H1 (cell line): ENCODE data around the gene ALOX5. TPM values are rescaled to one million over a fixed set of nuclear protein-coding genes. Genes with fewer than 3 reads are reported as not detected.
A peak's percentile ranks its signal among the peaks of the same experiment; 100 is the strongest.

ENCODE experiments used
- CTCF ChIA-PET: fragments of 300-600 bp; sonication (Branson Sonifier 250); formaldehyde crosslinking; loops from one replicate; lab custom pipeline; 2021; ENCODE audit not compliant: partially characterized antibody; lab: Charles Lee
- POLR2A ChIA-PET: fragments of 300-600 bp; sonication (Branson Sonifier 250); formaldehyde crosslinking; loops from one replicate; lab custom pipeline; 2021; ENCODE audit warnings: inconsistent platforms; ENCODE audit not compliant: partially characterized antibody; lab: Charles Lee
- DNase-seq, 2 experiments: peaks; one replicate each; pipeline versions ENCODE4 v3.0.0 to v3.0.0-alpha.2; 2010 to 2022; ENCODE audit warnings: low spot score in 2 of 2, low read depth in 1 of 2, mixed read lengths in 1 of 2
- FAIRE-seq: peaks from 2 replicates; lab custom pipeline; 2011; peaks lifted over from hg19 to GRCh38; lab: Jason Lieb, UNC
- H2AFZ ChIP-seq: 2 replicates; pipeline ENCODE4 v1.8.1; 2012; ENCODE audit warnings: low read length, inconsistent platforms
- H2AK5ac ChIP-seq: 2 replicates; pipeline ENCODE4 v1.6.1; 2013; ENCODE audit warnings: low read depth, low read length
- H2BK120ac ChIP-seq: replicated peaks from 2 replicates; pipeline ENCODE3; 2013; ENCODE audit warnings: low read depth, low read length, inconsistent platforms
- H2BK12ac ChIP-seq: 2 replicates; pipeline ENCODE4 v1.6.1; 2013; ENCODE audit warnings: low read depth, low read length
- H2BK15ac ChIP-seq: 2 replicates; pipeline ENCODE4 v1.6.1; 2013; ENCODE audit warnings: low read length
- H2BK20ac ChIP-seq: 2 replicates; pipeline ENCODE4 v1.6.1; 2013; ENCODE audit warnings: low read length
- H2BK5ac ChIP-seq: 2 replicates; pipeline ENCODE4 v1.6.1; 2013; ENCODE audit warnings: low read depth, low read length
- H3K14ac ChIP-seq: 2 replicates; pipeline ENCODE4 v1.6.1; 2013; ENCODE audit warnings: inconsistent platforms; ENCODE audit not compliant: insufficient read length
- H3K18ac ChIP-seq: 2 replicates; pipeline ENCODE4 v1.6.1; 2013; ENCODE audit warnings: low read length; ENCODE audit errors: extremely low read depth
- H3K23ac ChIP-seq: 2 replicates; pipeline ENCODE4 v1.6.1; 2013; ENCODE audit warnings: inconsistent platforms; ENCODE audit not compliant: insufficient read length
- H3K23me2 ChIP-seq: 2 replicates; pipeline ENCODE4 v1.6.1; 2013; ENCODE audit warnings: low read depth, low read length
- H3K27ac ChIP-seq: 2 replicates; pipeline ENCODE4 v1.6.1; 2011; ENCODE audit warnings: low read depth, low read length, inconsistent platforms
- H3K27me3 ChIP-seq, 4 experiments: replicated peaks in 1 of 4; 1 replicate in 1 of 4; 2 replicates in 3 of 4; pipeline versions ENCODE4 v1.6.1 to v1.8.1; 2011 to 2013; ENCODE audit warnings: low read length in 3 of 4, mild to moderate bottlenecking in 3 of 4, inconsistent platforms in 2 of 4, mixed read lengths in 2 of 4, moderate library complexity in 1 of 4; ENCODE audit not compliant: control insufficient read depth in 3 of 4, insufficient read depth in 3 of 4; ENCODE audit errors: extremely low read depth in 1 of 4
- H3K36me3 ChIP-seq, 4 experiments: 2 replicates each; pipeline versions ENCODE4 v1.6.1 to v1.8.1; 2011 to 2013; ENCODE audit warnings: mild to moderate bottlenecking in 4 of 4, low read length in 3 of 4, moderate library complexity in 2 of 4, control low read depth in 1 of 4, inconsistent platforms in 1 of 4; ENCODE audit not compliant: insufficient read depth in 4 of 4, control insufficient read depth in 2 of 4
- H3K4ac ChIP-seq: replicated peaks from 2 replicates; pipeline ENCODE3; 2013; ENCODE audit warnings: low read length, low read depth, mixed read lengths, inconsistent platforms; ENCODE audit not compliant: insufficient read length
- H3K4me1 ChIP-seq, 4 experiments: replicated peaks in 1 of 4; 1 replicate in 1 of 4; 2 replicates in 3 of 4; pipeline versions ENCODE4 v1.6.1 to v1.8.1; 2011 to 2013; ENCODE audit warnings: low read length in 3 of 4, inconsistent platforms in 2 of 4, mixed read lengths in 1 of 4; ENCODE audit not compliant: insufficient read depth in 4 of 4, control insufficient read depth in 3 of 4
- H3K4me2 ChIP-seq, 2 experiments: 2 replicates each; pipeline versions ENCODE4 v1.6.1 to v1.8.1; 2011 to 2013; ENCODE audit warnings: low read depth in 2 of 2, low read length in 2 of 2, control low read depth in 1 of 2, inconsistent platforms in 1 of 2, mild to moderate bottlenecking in 1 of 2; ENCODE audit not compliant: insufficient read depth in 1 of 2
- H3K4me3 ChIP-seq, 4 experiments: fragments of 200-600, 300-600 bp in 1 of 4; sonication (generic), shearing (Covaris generic), sonication (Bioruptor Twin) in 1 of 4; 2 replicates each; pipeline versions ENCODE4 v1.5.1 to v1.8.1; 2011 to 2016; ENCODE audit warnings: low read length in 4 of 4, low read depth in 3 of 4, control low read depth in 2 of 4, inconsistent platforms in 2 of 4, mild to moderate bottlenecking in 2 of 4, mixed read lengths in 1 of 4, moderate library complexity in 1 of 4; ENCODE audit not compliant: insufficient read depth in 2 of 4; ENCODE audit errors: extremely low read depth in 1 of 4
- H3K56ac ChIP-seq: replicated peaks from 2 replicates; pipeline ENCODE3; 2013; ENCODE audit warnings: low read depth, mild to moderate bottlenecking, mixed read lengths, low read length, inconsistent platforms; ENCODE audit not compliant: insufficient read length
- H3K79me1 ChIP-seq: 2 replicates; pipeline ENCODE4 v1.6.1; 2013; ENCODE audit warnings: low read depth, low read length, control low read depth
- H3K79me2 ChIP-seq, 2 experiments: 2 replicates each; pipeline versions ENCODE4 v1.6.1 to v1.8.1; 2012 to 2013; ENCODE audit warnings: low read length in 2 of 2, mild to moderate bottlenecking in 2 of 2, inconsistent platforms in 1 of 2; ENCODE audit not compliant: insufficient read depth in 2 of 2, control insufficient read depth in 1 of 2
- H3K9ac ChIP-seq, 4 experiments: replicated peaks in 1 of 4; 1 replicate in 1 of 4; 2 replicates in 3 of 4; pipeline versions ENCODE4 v1.6.1 to v1.8.1; 2011 to 2013; ENCODE audit warnings: low read depth in 3 of 4, low read length in 3 of 4, control low read depth in 2 of 4, mild to moderate bottlenecking in 2 of 4, moderate library complexity in 2 of 4, inconsistent platforms in 1 of 4; ENCODE audit errors: extremely low read depth in 1 of 4
- H3K9me3 ChIP-seq, 2 experiments: 2 replicates each; pipeline versions ENCODE4 v1.6.1 to v1.8.1; 2012 to 2013; ENCODE audit warnings: mild to moderate bottlenecking in 2 of 2, moderate library complexity in 2 of 2, control low read depth in 1 of 2, inconsistent platforms in 1 of 2, low read depth in 1 of 2, low read length in 1 of 2, mixed read lengths in 1 of 2; ENCODE audit not compliant: insufficient read depth in 2 of 2
- H4K20me1 ChIP-seq, 2 experiments: replicated peaks in 1 of 2; 2 replicates each; pipeline versions ENCODE3 to v1.8.1; 2011 to 2013; ENCODE audit warnings: inconsistent platforms in 2 of 2, low read length in 2 of 2, mild to moderate bottlenecking in 1 of 2; ENCODE audit not compliant: insufficient read depth in 2 of 2, control insufficient read depth in 1 of 2
- H4K5ac ChIP-seq: 2 replicates; pipeline ENCODE4 v1.6.1; 2013; ENCODE audit warnings: low read length, low read depth, mixed read lengths, inconsistent platforms; ENCODE audit not compliant: insufficient read length
- H4K8ac ChIP-seq: 2 replicates; pipeline ENCODE4 v1.8.0; 2013; ENCODE audit warnings: mild to moderate bottlenecking, moderate library complexity, low read length, inconsistent platforms; ENCODE audit not compliant: insufficient read depth; ENCODE audit errors: extremely low read depth
- H4K91ac ChIP-seq: replicated peaks from 2 replicates; pipeline ENCODE3; 2013; ENCODE audit warnings: low read length, mixed read lengths, inconsistent platforms; ENCODE audit not compliant: insufficient read length
- BCL11A ChIP-seq, 2 experiments: IDR thresholded peaks; one replicate each; pipeline ENCODE4 v1.6.1; 2011; ENCODE audit warnings: low read depth in 2 of 2, low read length in 2 of 2, mild to moderate bottlenecking in 2 of 2
- E2F6 ChIP-seq: IDR thresholded peaks from 2 replicates; pipeline ENCODE4 v1.6.1; 2012; ENCODE audit warnings: inconsistent platforms
- EGR1 ChIP-seq: IDR thresholded peaks from 2 replicates; pipeline ENCODE4 v1.6.1; 2011; ENCODE audit warnings: low read depth, low read length, borderline replicate concordance
- EZH2 ChIP-seq: fragments of 200-600 bp; sonication (generic); IDR thresholded peaks from 2 replicates; pipeline ENCODE4 v1.7.1; 2012; ENCODE audit warnings: low read depth, mild to moderate bottlenecking, moderate library complexity, low read length, inconsistent platforms; ENCODE audit not compliant: severe bottlenecking
- KDM4A ChIP-seq: IDR thresholded peaks from one replicate; pipeline ENCODE4 v1.7.1; 2012; ENCODE audit warnings: low read depth, mild to moderate bottlenecking, moderate library complexity, low read length, inconsistent platforms; ENCODE audit not compliant: severe bottlenecking
- SUZ12 ChIP-seq: fragments of 200-600 bp; sonication (generic); IDR thresholded peaks from 2 replicates; pipeline ENCODE4 v1.6.1; 2012; ENCODE audit warnings: mild to moderate bottlenecking, inconsistent platforms, low read length, moderate library complexity, mixed read lengths
- TAF1 ChIP-seq: IDR thresholded peaks from 2 replicates; pipeline ENCODE4 v1.6.1; 2011; ENCODE audit warnings: mild to moderate bottlenecking, low read depth, low read length
- TAF7 ChIP-seq: optimal IDR thresholded peaks from 2 replicates; pipeline ENCODE3; 2011; ENCODE audit warnings: low read depth, mild to moderate bottlenecking, inconsistent platforms, low read length, moderate library complexity, borderline replicate concordance
- TBP ChIP-seq: IDR thresholded peaks from 2 replicates; pipeline ENCODE4 v1.6.1; 2011; ENCODE audit warnings: low read depth, low read length, improper control_type of control experiment
- WGBS, 2 experiments: shearing (Covaris generic) in 1 of 2; methylation state at CpG; one replicate each; pipeline versions ENCODE4 v1.1.6 to v1.1.7; 2013 to 2015; ENCODE audit warnings: low lambda C conversion rate in 2 of 2, mixed read lengths in 2 of 2, inconsistent platforms in 1 of 2, low coverage in 1 of 2, missing lambda C conversion rate in 1 of 2; ENCODE audit not compliant: insufficient replicate concordance in 2 of 2, insufficient coverage in 1 of 2, insufficient read length in 1 of 2; ENCODE audit errors: extremely low coverage in 1 of 2, missing lambda C conversion rate in 1 of 2; 5-methylcytosine and 5-hydroxymethylcytosine counted together
- long read RNA-seq, 2 experiments: library from RNA in 1 of 2; library from capped mRNA in 1 of 2; stranded (forward); transcript quantifications; one replicate each; pipeline ENCODE4 v2.0.0, GENCODE V29; 2021; ENCODE audit warnings: inconsistent platforms in 1 of 2
- polyA minus RNA-seq, 3 experiments: library from RNA; depleted of rRNA, polyadenylated mRNA; stranded (reverse); fragments of >200 nt; gene quantifications; 1 replicate in 2 of 3; 2 replicates in 1 of 3; pipeline ENCODE4 v1.2.3, GENCODE V29; 2011
- polyA plus RNA-seq, 7 experiments: library from polyadenylated mRNA; depleted of rRNA in 3 of 7; stranded (reverse) in 5 of 7; unstranded in 2 of 7; fragments of >200 nt in 5 of 7; fragments of 200-250 nt in 2 of 7; gene quantifications; 1 replicate in 5 of 7; 2 replicates in 1 of 7; 4 replicates in 1 of 7; pipeline versions ENCODE4 v1.2.1 to v1.2.3, GENCODE V29; 2011 to 2013; ENCODE audit warnings: missing spikeins in 2 of 7, mixed read lengths in 2 of 7
- total RNA-seq: library from RNA; stranded (reverse); fragmentation: NEBNext Ultra II Directional; extraction: Animal tissue kit (Norgen Biotek cat#: 25700); gene quantifications from 2 replicates; pipeline ENCODE4 v1.2.1, GENCODE V29; 2021

ALOX5 gene
- total RNA-seq (1.2 and 1.6 TPM in 2 replicates), polyA plus RNA-seq (2011; rRNA removed) (3.8 and 7.7 TPM in 2 replicates), polyA minus RNA-seq (2011; rRNA and poly(A)+ RNA removed) (2.5 and 3.4 TPM in 2 replicates)
- 4.7 TPM for polyA plus RNA-seq (2011; cell fraction: cytosol; rRNA removed)
- polyA plus RNA-seq (2011; cell fraction: nucleus; rRNA removed), result 21.0 TPM
- polyA plus RNA-seq (2012, experiment 1 of 2), result 2.4 to 5.1 TPM (median 3.2 TPM) in 4 replicates
- polyA plus RNA-seq (2012, experiment 2 of 2), result 1.1 TPM
- 2.0 TPM for polyA plus RNA-seq (2013, experiment 1 of 2)
- 2.0 TPM for polyA plus RNA-seq (2013, experiment 2 of 2)
- 2.1 TPM for polyA minus RNA-seq (2011; cell fraction: cytosol; rRNA and poly(A)+ RNA removed)
- polyA minus RNA-seq (2011; cell fraction: nucleus; rRNA and poly(A)+ RNA removed), result 6.6 TPM
- long read RNA-seq, experiment 1, result 0 reads
- long read RNA-seq, experiment 2, result 0 reads

GRCh38 chr10:45373576-45374349 lies at the start of gene ALOX5:
TSS of gene ALOX5 (plus strand) at chr10:45374216. CDS start at chr10:45374280, 64 bp downstream.
- CTCF ChIA-PET, result no interaction called here
- peak within 1 kb of the TSS; percentile 98; the same call in 1 of the 2 replicates for H2BK15ac ChIP-seq
- peak within 1 kb of the TSS; percentile 91 to 97 for H3K4me2 ChIP-seq
- no peaks in the 10 kb centered on the region for H3K79me1 ChIP-seq
- H2AFZ ChIP-seq, result peak within 1 kb of the TSS; percentile 76; the same call in 1 of the 2 replicates
- no peak within 1 kb of the TSS for H4K5ac ChIP-seq
- POLR2A ChIA-PET, result no interaction called here
- peak within 1 kb of the TSS; percentile 84 for H4K91ac ChIP-seq
- H3K79me2 ChIP-seq, result no peaks in the 10 kb centered on the region
- H3K9me3 ChIP-seq, result no peaks in the 10 kb centered on the region
- H3K23ac ChIP-seq, result no peak within 1 kb of the TSS
- H2BK5ac ChIP-seq, result no peak within 1 kb of the TSS
- 1% methylated on average over 17 of the region's 59 CpGs; no CpG with 5 or more reads in 1 of the 2 experiments for WGBS, 2 experiments
- H3K4ac ChIP-seq, result peak within 1 kb of the TSS; percentile 62
- H3K56ac ChIP-seq, result peak within 1 kb of the TSS; percentile 53
- H2BK20ac ChIP-seq, result no peak within 1 kb of the TSS
- H2AK5ac ChIP-seq, result no peak within 1 kb of the TSS
- no peaks in the 10 kb centered on the region for H4K20me1 ChIP-seq
- peak within 1 kb of the TSS; percentile 11 for H4K8ac ChIP-seq
- peak within 1 kb of the TSS; percentile 87; the same call in 1 of the 2 replicates for H2BK12ac ChIP-seq
- no peak within 1 kb of the TSS for H3K14ac ChIP-seq
- H3K27me3 ChIP-seq, result peaks cover 8 to 42% (median 34%) of the 10 kb centered on the region in 4 experiments
- no peak for FAIRE-seq
- DNase-seq, result peak in 1 of 2 experiments; percentile 78
- H3K18ac ChIP-seq, result peak within 1 kb of the TSS; percentile 90
- H3K4me3 ChIP-seq, result peak within 1 kb of the TSS; percentile 48 to 69 (median 63)
- H3K4me1 ChIP-seq, result peaks cover 0 to 8% (median 5%) of the 10 kb centered on the region in 4 experiments; a peak in 5 of 7 replicates
- no peak within 1 kb of the TSS for H3K27ac ChIP-seq
- H3K23me2 ChIP-seq, result peaks cover 17% of the 10 kb centered on the region
- H2BK120ac ChIP-seq, result no peak within 1 kb of the TSS
- no peaks in the 10 kb centered on the region for H3K36me3 ChIP-seq
- no peak within 1 kb of the TSS; a peak in 1 of 7 replicates for H3K9ac ChIP-seq
- TF ChIP-seq KDM4A (peak; percentile 88), SUZ12 (peak; percentile 65), E2F6 (peak; percentile 48), TAF1 (0 out of 2 replicates have a peak, but pooled peaks have one; percentile 28), TAF7 (no peak), TBP (peak; percentile 34; the same call in 1 of the 2 replicates), EZH2 (peak; percentile 38), EGR1 (peak; percentile 50; the same call in 1 of the 2 replicates), BCL11A (IDR thresholded peaks at IDR 0.05; ENCODE audit: low read depth in 2 of 2, low read length in 2 of 2) (no peak)
